ENCODE results near the gene MCTP1.
"Not testable (repeated sequence)": the region's sequence is repeated elsewhere in the genome, so short reads cannot be mapped to it uniquely, and the experiment has no call there.

The MCTP1 gene

DNA sequence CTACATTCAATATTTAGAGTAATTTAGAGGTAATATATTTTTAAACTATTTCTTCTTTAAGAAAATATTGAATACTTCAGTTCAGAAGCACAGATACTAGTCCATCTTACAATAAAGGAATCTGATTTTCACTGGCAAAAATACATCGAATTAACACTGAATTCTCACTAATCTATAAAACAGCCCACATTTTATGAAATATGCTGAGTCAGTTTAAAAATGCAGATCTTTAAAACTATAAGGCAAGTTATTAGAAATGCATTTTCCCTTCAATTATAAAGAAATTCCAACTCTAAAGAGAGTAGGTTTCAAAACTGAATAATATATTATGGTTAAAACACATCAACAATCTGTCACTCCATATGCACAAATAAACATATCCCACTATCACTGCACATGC is 433.9 kb downstream of the MCTP1 start:
- Mint-ChIP-seq H3K4me3 (no peak overlapping the region), H3K27me3 (no peaks in the 10 kb centered on the region), H3K9me3 (no peaks in the 10 kb centered on the region), H3K36me3 (ENCODE audit: low read depth) (no peaks in the 10 kb centered on the region), H3K27ac (no peak overlapping the region), H3K4me1 (ENCODE audit: low read depth) (peaks cover 12% of the 10 kb centered on the region)
- DNase-seq = no peak

DNA sequence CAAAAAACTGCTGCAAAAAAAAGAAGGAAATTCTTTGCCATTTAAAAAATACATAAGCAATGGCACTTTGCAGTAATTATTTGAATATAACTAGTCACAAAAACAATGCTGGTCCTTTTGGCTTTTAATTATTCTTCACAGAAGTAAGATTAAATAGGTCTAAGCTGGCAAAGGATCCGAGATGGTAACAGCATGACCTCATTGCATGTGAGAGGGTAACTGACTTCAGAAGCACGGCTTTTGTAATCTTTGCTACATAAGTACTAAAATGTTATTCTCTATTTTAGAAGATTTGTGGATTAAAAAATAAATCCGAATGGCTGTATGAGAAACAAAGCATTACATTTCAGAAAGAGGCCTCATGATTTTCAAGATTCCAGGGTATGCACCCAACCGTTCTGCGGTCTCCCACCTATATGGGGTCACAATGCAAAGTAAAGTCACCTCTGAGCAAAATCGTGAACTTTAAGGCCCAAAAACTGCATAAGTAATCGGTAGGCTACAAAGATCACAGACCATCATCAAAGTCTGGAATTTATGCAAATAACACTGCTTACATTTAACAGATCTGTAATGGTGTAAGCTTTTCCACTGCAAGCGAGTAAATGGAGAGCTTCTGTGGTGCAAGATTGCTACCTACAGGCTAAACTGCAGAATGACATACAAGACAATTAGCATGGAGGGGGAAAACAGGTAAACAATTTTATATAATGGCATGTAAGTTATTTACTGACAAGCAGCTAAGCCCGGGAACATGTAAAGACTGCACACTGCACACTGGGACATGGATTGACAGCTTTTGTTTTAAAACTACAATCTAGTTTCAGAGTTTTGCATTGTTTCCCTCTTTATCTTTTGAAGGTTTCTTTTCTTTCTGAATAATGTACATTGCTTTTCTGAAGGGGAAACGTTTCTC is 434.8 kb downstream of the MCTP1 start:
- Mint-ChIP-seq H3K4me1 (ENCODE audit: low read depth) (peaks cover 12% of the 10 kb centered on the region), H3K36me3 (ENCODE audit: low read depth) (no peaks in the 10 kb centered on the region), H3K4me3 (no peak overlapping the region), H3K27me3 (no peaks in the 10 kb centered on the region), H3K27ac (no peak overlapping the region), H3K9me3 (no peaks in the 10 kb centered on the region)
- no peak for DNase-seq

DNA sequence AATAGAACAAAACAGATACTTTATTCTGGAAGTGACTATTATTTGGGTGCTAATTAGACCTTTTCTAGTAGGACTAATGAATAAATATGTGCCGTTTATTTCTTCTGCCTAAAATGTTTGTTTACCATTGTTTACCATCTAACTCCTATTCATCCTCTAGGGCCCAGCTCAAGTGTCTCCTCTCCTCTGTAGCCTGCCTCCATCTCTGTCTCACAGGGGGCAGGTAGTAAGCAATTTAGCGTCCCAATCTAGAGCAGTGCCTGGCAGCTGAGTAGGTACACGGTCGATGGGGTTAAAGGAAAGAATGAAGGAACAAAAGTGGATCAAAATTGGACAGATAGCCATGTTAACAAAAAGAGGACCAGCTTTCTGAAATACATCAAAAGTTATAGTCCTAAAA is 435.6 kb downstream of the MCTP1 start:
- Mint-ChIP-seq H3K27ac (no peak overlapping the region), H3K36me3 (ENCODE audit: low read depth) (no peaks in the 10 kb centered on the region), H3K9me3 (no peaks in the 10 kb centered on the region), H3K27me3 (no peaks in the 10 kb centered on the region), H3K4me1 (ENCODE audit: low read depth) (peaks cover 12% of the 10 kb centered on the region), H3K4me3 (no peak overlapping the region)
- DNase-seq = no peak

DNA sequence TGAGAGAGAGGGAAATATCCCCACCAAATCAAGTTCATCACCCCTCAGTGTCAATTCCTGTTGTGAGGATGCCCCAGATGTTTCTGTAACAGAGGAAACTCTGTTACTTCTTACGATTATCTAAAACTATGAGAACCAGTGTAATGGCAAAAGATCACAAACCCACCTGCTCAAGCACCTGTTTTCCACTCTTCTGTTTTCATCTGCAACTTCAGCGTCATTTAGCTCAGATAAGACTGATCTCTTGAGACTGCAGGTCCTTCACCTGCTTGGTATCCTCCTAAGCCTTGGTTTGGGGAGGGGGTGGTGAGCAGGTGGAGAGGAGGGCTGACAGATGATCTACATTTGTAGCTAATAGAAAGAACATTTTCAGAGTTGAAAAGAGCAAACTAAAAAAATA is 437.2 kb downstream of the MCTP1 start:
- Mint-ChIP-seq H3K27me3 (no peaks in the 10 kb centered on the region), H3K4me1 (ENCODE audit: low read depth) (peaks cover 12% of the 10 kb centered on the region), H3K4me3 (no peak overlapping the region), H3K27ac (no peak overlapping the region), H3K36me3 (ENCODE audit: low read depth) (no peaks in the 10 kb centered on the region), H3K9me3 (no peaks in the 10 kb centered on the region)
- no peak for DNase-seq

DNA sequence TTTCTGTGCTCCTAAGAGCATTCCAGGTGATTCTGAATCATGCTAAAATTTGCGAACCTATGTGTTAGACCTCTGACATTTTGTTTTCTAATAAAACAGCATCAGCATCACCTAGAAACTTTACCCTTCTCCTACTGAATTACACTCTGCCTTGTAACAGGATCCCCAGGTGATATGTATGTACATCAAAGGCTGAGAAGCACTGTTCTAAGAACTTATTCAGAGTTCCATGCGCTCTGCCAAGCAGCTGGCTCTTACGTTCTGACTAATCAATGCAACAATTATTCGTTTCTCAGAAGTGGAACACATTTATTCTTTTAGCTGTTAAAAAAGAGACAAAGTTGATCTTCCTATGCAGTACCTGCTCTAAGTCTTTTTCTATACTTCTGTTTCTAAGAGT is 437.9 kb downstream of the MCTP1 start:
- H3K9me3 Mint-ChIP-seq = no peaks in the 10 kb centered on the region
- peaks cover 12% of the 10 kb centered on the region for H3K4me1 Mint-ChIP-seq (ENCODE audit: low read depth)
- H3K4me3 Mint-ChIP-seq = no peak overlapping the region
- no peaks in the 10 kb centered on the region for H3K36me3 Mint-ChIP-seq (ENCODE audit: low read depth)
- H3K27me3 Mint-ChIP-seq = no peaks in the 10 kb centered on the region
- no peak for DNase-seq
- no peak overlapping the region for H3K27ac Mint-ChIP-seq

DNA sequence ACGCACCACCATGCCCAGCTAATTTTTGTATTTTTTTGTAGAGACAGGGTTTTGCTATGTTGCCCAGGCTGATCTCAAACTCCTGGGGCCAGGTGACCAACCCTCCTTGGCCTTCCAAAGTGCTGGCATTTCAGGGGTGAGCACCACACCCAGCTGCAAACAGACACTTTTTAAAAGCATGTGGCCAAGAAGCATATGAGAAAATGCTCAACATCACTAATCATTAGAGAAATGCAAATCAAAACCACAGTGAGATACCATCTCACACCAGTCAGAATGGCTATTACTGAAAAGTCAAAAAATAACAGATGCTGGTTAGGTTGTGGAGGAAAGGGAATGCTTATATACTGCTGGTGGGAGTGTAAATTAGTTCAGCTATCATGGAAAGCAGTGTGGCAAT is 439.2 kb downstream of the MCTP1 start:
- not testable (repeated sequence) for H3K27ac Mint-ChIP-seq; DNase-seq; H3K27me3 Mint-ChIP-seq; H3K4me3 Mint-ChIP-seq; H3K36me3 Mint-ChIP-seq (ENCODE audit: low read depth); H3K9me3 Mint-ChIP-seq
- peaks cover 12% of the 10 kb centered on the region for H3K4me1 Mint-ChIP-seq (ENCODE audit: low read depth)

DNA sequence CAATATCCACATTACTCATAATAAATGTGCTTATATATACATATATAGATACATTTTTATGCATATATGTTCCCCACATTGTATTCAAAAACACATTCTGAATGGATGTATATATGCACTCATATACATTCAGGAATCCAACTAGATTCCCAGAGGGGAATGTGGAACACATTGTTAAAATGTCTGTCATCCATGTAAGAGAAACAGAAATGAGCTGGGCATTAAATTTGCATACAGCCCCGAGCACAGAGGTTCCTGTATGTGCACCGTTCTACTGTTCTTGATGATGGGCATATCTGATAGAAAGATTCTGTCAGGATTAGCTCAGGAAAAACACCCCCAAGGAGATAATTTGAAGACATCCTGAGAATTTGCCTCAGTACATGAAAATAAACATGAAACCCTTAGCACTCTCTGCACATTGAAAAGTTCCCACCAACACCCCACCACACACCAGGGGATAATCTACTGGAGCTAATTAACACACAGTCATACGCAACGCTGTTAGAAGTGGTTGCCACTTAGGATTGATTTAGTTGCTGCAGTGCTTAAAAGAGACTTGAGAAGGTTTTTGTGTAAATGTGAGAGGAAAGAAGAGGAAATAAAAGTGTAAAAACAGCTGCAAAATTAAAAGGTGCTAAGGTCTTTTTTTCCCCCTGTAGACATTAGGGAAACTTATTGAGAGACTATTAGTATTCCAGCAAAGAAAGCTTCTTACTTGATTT is 443.1 kb downstream of the MCTP1 start:
- DNase-seq = no peak
- no peaks in the 10 kb centered on the region for H3K36me3 Mint-ChIP-seq (ENCODE audit: low read depth)
- H3K27ac Mint-ChIP-seq = no peak overlapping the region
- no peak overlapping the region for H3K4me3 Mint-ChIP-seq
- H3K9me3 Mint-ChIP-seq = no peaks in the 10 kb centered on the region
- H3K4me1 Mint-ChIP-seq (ENCODE audit: low read depth) = peaks cover 8% of the 10 kb centered on the region
- H3K27me3 Mint-ChIP-seq = peaks cover 3% of the 10 kb centered on the region

DNA sequence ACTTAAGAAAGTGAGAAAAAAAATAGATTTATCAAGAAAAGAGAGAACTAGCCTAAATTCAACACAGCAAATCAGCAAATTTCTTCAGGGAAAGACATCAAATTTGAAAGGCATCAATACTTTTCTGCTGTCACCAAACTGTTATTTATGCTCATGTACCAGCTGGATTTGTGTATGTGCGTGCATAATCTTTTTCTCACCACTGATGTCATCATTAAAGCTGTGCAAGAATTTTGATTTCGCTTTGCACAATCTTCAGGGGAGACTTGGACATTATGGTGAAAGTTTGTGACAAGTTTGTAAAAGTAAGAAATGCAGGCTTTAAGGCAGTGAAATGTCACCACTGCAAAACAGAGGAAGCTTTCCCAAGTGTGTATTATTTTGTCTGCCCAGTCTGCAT is 451.0 kb downstream of the MCTP1 start:
- Mint-ChIP-seq H3K4me3 (no peak overlapping the region), H3K27ac (no peak overlapping the region), H3K27me3 (no peaks in the 10 kb centered on the region), H3K4me1 (ENCODE audit: low read depth) (peaks cover 17% of the 10 kb centered on the region), H3K36me3 (ENCODE audit: low read depth) (no peaks in the 10 kb centered on the region), H3K9me3 (no peaks in the 10 kb centered on the region)
- DNase-seq = no peak

DNA sequence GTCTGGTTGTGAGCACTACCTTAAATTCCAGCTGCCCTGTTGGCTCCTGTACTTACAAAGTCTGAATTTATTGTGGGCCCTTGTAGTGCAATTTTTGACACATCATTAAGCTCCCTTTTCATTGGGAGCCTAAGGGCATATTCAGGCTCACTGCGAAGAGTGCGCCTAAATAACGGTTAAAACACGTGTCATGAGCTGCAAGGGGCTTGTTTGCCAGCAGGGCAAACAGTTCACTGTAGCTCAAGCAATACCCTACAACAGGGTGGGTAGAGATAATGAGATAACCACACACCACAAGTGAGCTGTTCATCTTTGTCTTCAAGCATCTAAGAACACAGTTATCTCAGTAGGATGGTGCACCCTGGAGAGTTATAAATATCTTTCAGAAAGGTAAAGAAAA is 452.2 kb downstream of the MCTP1 start:
- Mint-ChIP-seq H3K4me1 (ENCODE audit: low read depth) (peaks cover 17% of the 10 kb centered on the region), H3K9me3 (no peaks in the 10 kb centered on the region), H3K27ac (no peak overlapping the region), H3K4me3 (no peak overlapping the region), H3K27me3 (peaks cover 3% of the 10 kb centered on the region), H3K36me3 (ENCODE audit: low read depth) (no peaks in the 10 kb centered on the region)
- DNase-seq = no peak

DNA sequence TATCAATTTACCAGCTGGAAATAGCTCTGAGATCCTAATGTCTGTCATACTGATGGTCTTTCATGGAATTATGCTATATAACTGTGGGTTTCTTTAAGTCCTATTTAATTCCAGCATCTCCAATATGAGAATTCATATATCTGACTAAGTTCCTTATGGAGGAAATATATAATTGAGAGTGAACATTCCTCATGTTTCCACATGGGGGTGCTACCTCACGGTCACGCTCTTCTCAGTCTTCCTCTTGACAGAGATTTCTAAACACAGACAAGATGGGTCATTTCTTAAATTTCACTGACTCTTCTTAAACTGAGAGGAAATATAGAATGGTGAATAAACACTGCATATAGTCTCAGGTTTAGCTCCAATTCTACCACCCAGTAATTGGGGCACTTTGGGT is 454.4 kb downstream of the MCTP1 start:
- Mint-ChIP-seq H3K9me3 (no peaks in the 10 kb centered on the region), H3K4me1 (ENCODE audit: low read depth) (peaks cover 3% of the 10 kb centered on the region), H3K27ac (no peak overlapping the region), H3K27me3 (peaks cover 5% of the 10 kb centered on the region), H3K36me3 (ENCODE audit: low read depth) (no peaks in the 10 kb centered on the region), H3K4me3 (no peak overlapping the region)
- no peak for DNase-seq

DNA sequence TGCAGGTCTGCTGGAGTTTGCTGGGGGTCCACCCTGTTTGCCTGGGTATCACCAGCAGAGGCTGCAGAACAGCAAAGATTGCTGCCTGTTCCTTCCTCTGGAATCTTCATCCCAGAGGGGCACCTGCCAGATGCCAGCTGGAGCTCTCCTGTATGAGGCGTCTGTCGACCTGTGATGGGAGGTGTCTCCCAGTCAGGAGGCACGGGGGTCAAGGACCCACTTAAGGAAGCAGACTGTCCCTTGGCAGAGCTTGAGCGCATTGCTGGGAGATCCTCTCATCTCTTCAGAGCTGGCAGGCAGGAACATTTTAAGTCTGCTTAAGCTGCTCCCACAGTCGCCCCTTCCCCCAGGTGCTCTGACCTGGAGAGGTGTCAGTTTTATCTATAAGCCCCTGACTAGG is 456.7 kb downstream of the MCTP1 start:
- not testable (repeated sequence) for H3K36me3 Mint-ChIP-seq (ENCODE audit: low read depth); H3K9me3 Mint-ChIP-seq; H3K27ac Mint-ChIP-seq; H3K4me3 Mint-ChIP-seq; H3K4me1 Mint-ChIP-seq (ENCODE audit: low read depth); DNase-seq; H3K27me3 Mint-ChIP-seq

DNA sequence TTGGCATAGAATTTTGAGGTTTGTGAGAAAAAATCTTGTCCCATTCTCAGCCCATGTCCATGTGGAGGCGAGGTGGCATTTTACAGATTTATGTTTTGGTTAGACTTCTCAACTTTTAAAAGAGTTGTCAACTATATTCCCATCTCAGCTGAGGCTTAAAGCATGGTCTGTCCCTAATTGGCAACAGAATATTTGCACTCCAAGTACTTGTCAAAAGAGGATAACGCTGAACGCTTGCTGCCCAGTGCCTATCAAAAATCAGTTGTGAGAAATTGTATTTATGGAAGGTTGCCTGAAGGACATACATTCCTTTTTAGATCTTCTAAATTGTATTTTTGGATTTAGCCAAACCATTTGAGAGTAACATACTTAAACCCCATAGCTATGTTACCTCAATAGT is 464.4 kb downstream of the MCTP1 start:
- DNase-seq = no peak
- Mint-ChIP-seq H3K4me1 (ENCODE audit: low read depth) (no peaks in the 10 kb centered on the region), H3K9me3 (no peaks in the 10 kb centered on the region), H3K4me3 (no peak overlapping the region), H3K36me3 (ENCODE audit: low read depth) (no peaks in the 10 kb centered on the region), H3K27ac (no peak overlapping the region), H3K27me3 (no peaks in the 10 kb centered on the region)

DNA sequence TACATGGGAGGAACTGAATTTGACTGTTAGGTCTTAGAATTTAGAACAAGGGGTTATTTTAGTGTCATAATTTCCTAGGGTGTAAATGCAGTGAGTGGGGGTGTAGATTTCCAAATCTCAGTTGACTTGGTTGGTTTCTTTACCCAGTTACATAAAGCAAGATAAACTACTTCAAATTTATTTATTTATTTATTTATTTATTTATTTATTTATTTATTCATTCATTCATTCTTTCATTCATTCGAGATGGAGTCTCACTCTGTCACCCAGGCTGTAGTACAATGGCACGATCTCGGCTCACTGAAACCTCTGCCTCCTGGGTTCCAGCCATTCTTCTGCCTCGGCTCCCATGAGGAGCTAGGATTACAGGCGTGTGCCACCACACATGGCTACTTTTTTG is 466.0 kb downstream of the MCTP1 start:
- Mint-ChIP-seq H3K27ac (no peak overlapping the region), H3K36me3 (ENCODE audit: low read depth) (no peaks in the 10 kb centered on the region), H3K9me3 (no peaks in the 10 kb centered on the region), H3K4me1 (ENCODE audit: low read depth) (no peaks in the 10 kb centered on the region), H3K4me3 (no peak overlapping the region), H3K27me3 (no peaks in the 10 kb centered on the region)
- DNase-seq = no peak

DNA sequence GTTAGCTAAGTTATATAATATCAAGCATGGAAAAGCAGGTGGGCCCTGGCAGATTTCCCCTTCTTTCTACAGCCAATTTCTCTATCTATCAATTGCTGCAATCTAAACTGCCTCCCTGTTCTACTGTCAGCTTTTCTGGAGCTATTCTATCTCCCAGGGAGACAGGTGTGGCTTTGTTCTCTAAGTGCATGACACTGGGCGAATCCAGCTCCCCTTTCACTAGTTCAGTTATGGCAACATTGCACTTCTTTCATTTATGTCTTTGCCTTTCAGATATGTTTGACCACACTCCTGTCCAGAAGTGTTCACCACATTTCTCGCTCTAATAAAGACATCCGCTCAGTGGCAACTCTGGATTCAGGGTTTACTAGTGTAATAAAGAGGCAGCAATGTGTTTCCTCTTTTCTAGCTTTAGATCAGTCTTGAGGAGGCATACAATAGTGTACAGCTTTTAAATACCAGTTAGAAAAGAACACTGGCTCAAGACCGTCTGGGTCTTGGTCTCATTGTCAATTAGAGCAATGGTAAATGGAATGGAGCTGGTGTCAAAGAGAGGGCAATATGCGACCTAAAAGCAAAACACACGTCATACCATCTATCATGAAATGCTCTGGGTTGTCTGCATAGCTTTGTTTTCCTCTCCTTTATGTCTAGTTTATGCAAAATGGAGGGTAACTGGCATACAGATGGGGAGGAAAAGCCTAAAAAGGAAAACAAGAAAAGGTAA is 469.4 kb downstream of the MCTP1 start:
- Mint-ChIP-seq H3K4me3 (no peak overlapping the region), H3K27ac (no peak overlapping the region), H3K27me3 (no peaks in the 10 kb centered on the region), H3K36me3 (ENCODE audit: low read depth) (no peaks in the 10 kb centered on the region), H3K4me1 (ENCODE audit: low read depth) (no peaks in the 10 kb centered on the region), H3K9me3 (no peaks in the 10 kb centered on the region)
- no peak for DNase-seq

DNA sequence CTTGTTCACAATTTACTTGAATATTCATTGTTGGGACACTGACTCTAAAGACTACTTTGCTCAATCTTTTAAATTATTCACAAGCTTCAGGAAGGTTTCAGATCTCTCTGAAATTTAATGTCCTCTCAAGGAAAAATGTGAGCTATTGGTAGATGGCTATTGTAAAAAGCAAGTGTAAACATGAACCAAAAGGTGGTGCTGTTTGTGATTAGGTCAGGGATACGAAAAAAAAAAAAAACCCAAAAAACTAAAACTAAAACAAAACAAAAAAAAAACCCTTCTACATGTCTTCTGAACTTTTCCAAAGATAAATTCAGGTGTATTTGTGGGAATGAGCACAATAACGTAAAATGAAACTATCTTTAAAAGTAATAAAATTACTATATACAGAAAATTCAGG is 472.7 kb downstream of the MCTP1 start:
- no peak overlapping the region for H3K27ac Mint-ChIP-seq
- H3K27me3 Mint-ChIP-seq = no peaks in the 10 kb centered on the region
- no peak overlapping the region for H3K4me3 Mint-ChIP-seq
- no peaks in the 10 kb centered on the region for H3K36me3 Mint-ChIP-seq (ENCODE audit: low read depth)
- H3K9me3 Mint-ChIP-seq = no peaks in the 10 kb centered on the region
- no peak for DNase-seq
- H3K4me1 Mint-ChIP-seq (ENCODE audit: low read depth) = no peaks in the 10 kb centered on the region
